Small intestine (tissue), 7 donors: ENCODE measurements around the gene DCANP1. TPM values are rescaled to one million over a fixed set of nuclear protein-coding genes. Genes with fewer than 3 reads are reported as not detected.

Source experiments
- DNase-seq, 2 donors: peaks; one replicate each; pipeline versions ENCODE4 v3.0.0 to v3.0.0-alpha.2; 2013
- FAIRE-seq: peaks from 2 replicates; lab custom pipeline; 2012; peaks lifted over from hg19 to GRCh38; lab: Jason Lieb, UNC
- H3K27ac ChIP-seq, 3 donors: one replicate each; pipeline ENCODE4 v1.5.1; 2013; ENCODE audit warnings: low read length in 2 of 3, mild to moderate bottlenecking in 2 of 3, control low read depth in 1 of 3, inconsistent platforms in 1 of 3, low read depth in 1 of 3, moderate library complexity in 1 of 3
- H3K27me3 ChIP-seq, 3 donors: one replicate each; pipeline ENCODE4 v1.6.1; 2013; ENCODE audit warnings: low read length in 3 of 3, inconsistent platforms in 1 of 3; ENCODE audit not compliant: control insufficient read depth in 3 of 3, insufficient read depth in 3 of 3
- H3K36me3 ChIP-seq, 3 donors: one replicate each; pipeline ENCODE4 v1.6.1; 2013; ENCODE audit warnings: low read length in 3 of 3, inconsistent platforms in 1 of 3, low read depth in 1 of 3, mild to moderate bottlenecking in 1 of 3, moderate library complexity in 1 of 3; ENCODE audit not compliant: control insufficient read depth in 3 of 3, insufficient read depth in 2 of 3
- H3K4me1 ChIP-seq, 3 donors: one replicate each; pipeline ENCODE4 v1.6.1; 2013; ENCODE audit warnings: low read length in 2 of 3, inconsistent platforms in 1 of 3, low read depth in 1 of 3, mild to moderate bottlenecking in 1 of 3, moderate library complexity in 1 of 3; ENCODE audit not compliant: control insufficient read depth in 3 of 3, insufficient read depth in 2 of 3
- H3K4me3 ChIP-seq, 3 donors: one replicate each; pipeline ENCODE4 v1.5.1; 2013; ENCODE audit warnings: low read length in 3 of 3, control low read depth in 1 of 3, inconsistent platforms in 1 of 3, low read depth in 1 of 3, mild to moderate bottlenecking in 1 of 3, moderate library complexity in 1 of 3
- H3K9me3 ChIP-seq, 2 donors: one replicate each; pipeline ENCODE4 v1.6.1; 2013; ENCODE audit warnings: low read depth in 1 of 2, low read length in 1 of 2; ENCODE audit not compliant: control insufficient read depth in 2 of 2, insufficient read depth in 1 of 2
- WGBS, 3 donors: extraction: QIAGEN DNeasy Blood & Tissue Kit; methylation state at CpG; one replicate each; pipeline ENCODE4 v1.1.7; 2013; 5-methylcytosine and 5-hydroxymethylcytosine counted together
- polyA plus RNA-seq, 4 donors: library from polyadenylated mRNA; stranded (reverse) in 3 of 4; unstranded in 1 of 4; fragments of 200-250 nt in 3 of 4; fragments of 120-200 nt in 1 of 4; gene quantifications; one replicate each; pipeline versions ENCODE4 v1.2.1 to v1.2.3, GENCODE V29; 2013
- donor health status: healthy with polysubstance abuse.
- donor health status: control.
- donor health status: control.
- donor health status: Bipolar disorder and iron deficiency.
- donor health status: healthy.

Gene DCANP1
- polyA plus RNA-seq, 4 donors = 0.01 to 0.43 TPM; not detected in 2

GRCh38 chr5:135483254-135483653, 36.1 kb upstream of the DCANP1 start:
- no peaks in the 10 kb centered on the region for H3K4me1 ChIP-seq
- no peak overlapping the region for H3K27ac ChIP-seq
- FAIRE-seq (no peak), DNase-seq (no peak)
- peaks cover 0 to 64% (median 17%) of the 10 kb centered on the region in 3 donors for H3K27me3 ChIP-seq
- no peaks in the 10 kb centered on the region for H3K9me3 ChIP-seq
- no peak overlapping the region for H3K4me3 ChIP-seq
- H3K36me3 ChIP-seq = no peaks in the 10 kb centered on the region
- WGBS, 3 donors = 75 to 79% (median 76%) methylated on average over 1 of the region's 1 CpG

GRCh38 chr5:135482381-135482933, 35.3 kb upstream of the DCANP1 start:
- DNase-seq (no peak), FAIRE-seq (no peak)
- Histone ChIP-seq H3K27ac (no peak overlapping the region), H3K4me3 (no peak overlapping the region), H3K4me1 (no peaks in the 10 kb centered on the region), H3K9me3 (no peaks in the 10 kb centered on the region), H3K27me3 (peaks cover 0 to 63% (median 11%) of the 10 kb centered on the region in 3 donors), H3K36me3 (no peaks in the 10 kb centered on the region)
- WGBS, 3 donors = 65 to 75% (median 66%) methylated on average over 9 of the region's 9 CpGs

GRCh38 chr5:135481909-135482311, 34.8 kb upstream of the DCANP1 start:
- 89 to 95% (median 95%) methylated on average over 4 of the region's 4 CpGs for WGBS, 3 donors
- DNase-seq = no peak
- FAIRE-seq = no peak
- peaks cover 0 to 61% (median 6%) of the 10 kb centered on the region in 3 donors for H3K27me3 ChIP-seq
- no peaks in the 10 kb centered on the region for H3K36me3 ChIP-seq
- H3K4me1 ChIP-seq = no peaks in the 10 kb centered on the region
- H3K4me3 ChIP-seq = no peak overlapping the region
- H3K9me3 ChIP-seq = no peaks in the 10 kb centered on the region
- H3K27ac ChIP-seq = no peak overlapping the region

GRCh38 chr5:135481387-135481786, 34.2 kb upstream of the DCANP1 start:
- H3K27ac ChIP-seq = no peak overlapping the region
- H3K9me3 ChIP-seq = no peaks in the 10 kb centered on the region
- DNase-seq (no peak), FAIRE-seq (no peak)
- 52 to 68% (median 57%) methylated on average over 5 of the region's 5 CpGs for WGBS, 3 donors
- H3K4me3 ChIP-seq = no peak overlapping the region
- peaks cover 0 to 61% (median 3%) of the 10 kb centered on the region in 3 donors for H3K27me3 ChIP-seq
- no peaks in the 10 kb centered on the region for H3K4me1 ChIP-seq
- no peaks in the 10 kb centered on the region for H3K36me3 ChIP-seq

GRCh38 chr5:135480511-135480910, 33.4 kb upstream of the DCANP1 start:
- Histone ChIP-seq H3K36me3 (no peaks in the 10 kb centered on the region), H3K9me3 (no peaks in the 10 kb centered on the region), H3K4me3 (no peak overlapping the region), H3K27ac (no peak overlapping the region), H3K4me1 (no peaks in the 10 kb centered on the region), H3K27me3 (peaks cover 0 to 55% (median 0%) of the 10 kb centered on the region in 3 donors)
- 79 to 90% (median 88%) methylated on average over 5 of the region's 5 CpGs for WGBS, 3 donors
- no peak for DNase-seq
- no peak for FAIRE-seq

- DNase-seq (no peak), FAIRE-seq (no peak)
- no peak overlapping the region for H3K27ac ChIP-seq
Measured at GRCh38 chr5:135478938-135479337, 31.8 kb upstream of the DCANP1 start.

GRCh38 chr5:135477613-135478066, 30.5 kb upstream of the DCANP1 start:
- DNase-seq = no peak
- no peak overlapping the region for H3K4me3 ChIP-seq
- 64 to 80% (median 73%) methylated on average over 14 of the region's 14 CpGs for WGBS, 3 donors
- no peak overlapping the region for H3K27ac ChIP-seq
- no peaks in the 10 kb centered on the region for H3K9me3 ChIP-seq
- peaks cover 0 to 55% (median 0%) of the 10 kb centered on the region in 3 donors for H3K27me3 ChIP-seq
- H3K4me1 ChIP-seq = no peaks in the 10 kb centered on the region
- no peak for FAIRE-seq
- no peaks in the 10 kb centered on the region for H3K36me3 ChIP-seq

More at GRCh38 chr5:135478938-135479337, 31.8 kb upstream of the DCANP1 start:
- Histone ChIP-seq H3K36me3 (no peaks in the 10 kb centered on the region), H3K4me1 (no peaks in the 10 kb centered on the region), H3K4me3 (no peak overlapping the region), H3K9me3 (no peaks in the 10 kb centered on the region), H3K27me3 (peaks cover 0 to 53% (median 0%) of the 10 kb centered on the region in 3 donors)
- WGBS, 3 donors = 78 to 89% (median 85%) methylated on average over 3 to 4 of the region's 4 CpGs

- H3K4me1 ChIP-seq = no peaks in the 10 kb centered on the region
- no peak overlapping the region for H3K4me3 ChIP-seq
- H3K36me3 ChIP-seq = no peaks in the 10 kb centered on the region
- no peak for FAIRE-seq
- no peak for DNase-seq
- no peak overlapping the region for H3K27ac ChIP-seq
- H3K9me3 ChIP-seq = no peaks in the 10 kb centered on the region
- H3K27me3 ChIP-seq = peaks cover 0 to 58% (median 0%) of the 10 kb centered on the region in 3 donors
- 45 to 51% (median 50%) methylated on average over 24 of the region's 24 CpGs for WGBS, 3 donors
Measured at GRCh38 chr5:135476615-135477581, 29.8 kb upstream of the DCANP1 start.
